Fibroblast of lung (primary cell): ENCODE measurements around the gene CACNA1H. TPM values are rescaled to one million over a fixed set of nuclear protein-coding genes. Genes with fewer than 3 reads are reported as not detected.

Source experiments
- DNase-seq, 2 donors: peaks; one replicate each; pipeline versions ENCODE4 v3.0.0 to v3.0.0-alpha.2; 2010; ENCODE audit warnings: low read depth in 2 of 2
- H2AFZ ChIP-seq: 2 replicates; pipeline ENCODE4 v1.5.1; 2012; ENCODE audit warnings: low read length, control low read depth, inconsistent platforms
- H3K27ac ChIP-seq: 2 replicates; pipeline ENCODE4 v1.5.1; 2011; ENCODE audit warnings: low read length, control low read depth; ENCODE audit not compliant: insufficient read depth
- H3K27me3 ChIP-seq: 2 replicates; pipeline ENCODE4 v1.5.1; 2011; ENCODE audit warnings: mild to moderate bottlenecking, low read length; ENCODE audit not compliant: control insufficient read depth, insufficient read depth
- H3K36me3 ChIP-seq: 2 replicates; pipeline ENCODE4 v1.5.1; 2011; ENCODE audit warnings: low read length; ENCODE audit not compliant: control insufficient read depth, insufficient read depth
- H3K4me1 ChIP-seq: 2 replicates; pipeline ENCODE4 v1.5.1; 2011; ENCODE audit warnings: low read length; ENCODE audit not compliant: control insufficient read depth, insufficient read depth; ENCODE audit errors: extremely low read depth
- H3K4me2 ChIP-seq: 2 replicates; pipeline ENCODE4 v1.5.1; 2011; ENCODE audit warnings: low read length, control low read depth; ENCODE audit not compliant: insufficient read depth; ENCODE audit errors: extremely low read depth
- H3K4me3 ChIP-seq, 4 experiments: fragments of 200-600 bp in 1 of 4; sonication (generic) in 1 of 4; replicated peaks in 1 of 4; 2 replicates each; pipeline ENCODE4 v1.5.1; 2011 to 2016; ENCODE audit warnings: low read length in 4 of 4, low read depth in 3 of 4, mild to moderate bottlenecking in 3 of 4, control low read depth in 2 of 4, inconsistent platforms in 1 of 4, mixed read lengths in 1 of 4; ENCODE audit not compliant: insufficient read depth in 1 of 4; ENCODE audit errors: control extremely low read depth in 1 of 4
- H3K79me2 ChIP-seq: 2 replicates; pipeline ENCODE4 v1.5.1; 2012; ENCODE audit warnings: mild to moderate bottlenecking, low read length, inconsistent platforms; ENCODE audit not compliant: control insufficient read depth, insufficient read depth
- H3K9ac ChIP-seq: 2 replicates; pipeline ENCODE4 v1.5.1; 2011; ENCODE audit warnings: mild to moderate bottlenecking, low read length, control low read depth; ENCODE audit not compliant: insufficient read depth
- H3K9me3 ChIP-seq: 2 replicates; pipeline ENCODE4 v1.5.1; 2012; ENCODE audit warnings: low read depth, low read length; ENCODE audit not compliant: control insufficient read depth, insufficient read depth
- H4K20me1 ChIP-seq: 2 replicates; pipeline ENCODE4 v1.5.1; 2011; ENCODE audit warnings: low read length; ENCODE audit not compliant: control insufficient read depth, insufficient read depth; ENCODE audit errors: extremely low read depth
- CTCF ChIP-seq, 2 donors: IDR thresholded peaks in 1 of 2; conservative IDR thresholded peaks in 1 of 2; 1 replicate in 1 of 2; 2 replicates in 1 of 2; pipeline ENCODE4 v1.5.1; 2011 to 2012; ENCODE audit warnings: low read length in 2 of 2, control low read depth in 1 of 2, inconsistent platforms in 1 of 2, low read depth in 1 of 2, mild to moderate bottlenecking in 1 of 2
- EZH2 ChIP-seq: IDR thresholded peaks from 2 replicates; pipeline ENCODE4 v1.5.1; 2012; ENCODE audit warnings: low read length, control low read depth, mild to moderate bottlenecking; ENCODE audit errors: missing control alignments
- polyA plus RNA-seq, 2 donors: library from polyadenylated mRNA; depleted of rRNA in 1 of 2; stranded (reverse) in 1 of 2; unstranded in 1 of 2; fragments of >200 nt; gene quantifications; 2 replicates each; pipeline ENCODE4 v1.2.1, GENCODE V29; 2011 to 2012; ENCODE audit warnings: missing spikeins in 1 of 2
- total RNA-seq: library from RNA; depleted of rRNA; stranded (reverse); fragments of >200 nt; gene quantifications from 2 replicates; pipeline ENCODE4 v1.2.1, GENCODE V29; 2014

The CACNA1H gene
- total and polyA plus RNA-seq, 2 donors (not counting 1 experiment from before 2014, with no cell fraction given) = 1.2 to 10.5 TPM

- H3K9ac ChIP-seq = no peak overlapping the region
- no peaks in the 10 kb centered on the region for H3K27me3 ChIP-seq
- no peak overlapping the region for H3K4me2 ChIP-seq
- H3K79me2 ChIP-seq = no peaks in the 10 kb centered on the region
- TF ChIP-seq CTCF (conservative IDR thresholded peaks at IDR 0.05 in 1 of 2, IDR thresholded peaks at IDR 0.05 in 1 of 2; ENCODE audit: low read depth in 1 of 2, low read length in 2 of 2) = no peak
- TF ChIP-seq EZH2 = no peak
- no peaks in the 10 kb centered on the region for H3K4me1 ChIP-seq
- DNase-seq = no peak
- H3K36me3 ChIP-seq = no peaks in the 10 kb centered on the region
- no peak overlapping the region for H3K27ac ChIP-seq
- no peak overlapping the region for H3K4me3 ChIP-seq
- no peaks in the 10 kb centered on the region for H4K20me1 ChIP-seq
- no peak overlapping the region for H2AFZ ChIP-seq
- no peaks in the 10 kb centered on the region for H3K9me3 ChIP-seq
Measured at GRCh38 chr16:1172651-1173050, 19.7 kb downstream of the CACNA1H start.

- Histone ChIP-seq H3K4me2 (no peak overlapping the region), H3K4me3 (no peak overlapping the region), H3K79me2 (no peaks in the 10 kb centered on the region), H3K9ac (no peak overlapping the region), H2AFZ (no peak overlapping the region), H3K27ac (no peak overlapping the region), H3K4me1 (no peaks in the 10 kb centered on the region), H3K9me3 (no peaks in the 10 kb centered on the region), H3K27me3 (no peaks in the 10 kb centered on the region), H4K20me1 (no peaks in the 10 kb centered on the region), H3K36me3 (no peaks in the 10 kb centered on the region)
- no peak for TF ChIP-seq EZH2
- no peak for DNase-seq
Measured at GRCh38 chr16:1173788-1174451, 21.0 kb downstream of the CACNA1H start.

- no peaks in the 10 kb centered on the region for H3K27me3 ChIP-seq
- TF ChIP-seq CTCF (conservative IDR thresholded peaks at IDR 0.05 in 1 of 2, IDR thresholded peaks at IDR 0.05 in 1 of 2; ENCODE audit: low read depth in 1 of 2, low read length in 2 of 2) = no peak
- TF ChIP-seq EZH2 = no peak
- H3K9ac ChIP-seq = no peak overlapping the region
- no peaks in the 10 kb centered on the region for H3K9me3 ChIP-seq
- no peaks in the 10 kb centered on the region for H3K79me2 ChIP-seq
- no peak overlapping the region for H3K27ac ChIP-seq
- no peaks in the 10 kb centered on the region for H4K20me1 ChIP-seq
- H3K4me1 ChIP-seq = no peaks in the 10 kb centered on the region
- no peaks in the 10 kb centered on the region for H3K36me3 ChIP-seq
- no peak overlapping the region for H2AFZ ChIP-seq
- no peak overlapping the region for H3K4me2 ChIP-seq
- peak; percentile 15 to 65 for DNase-seq
- H3K4me3 ChIP-seq = no peak overlapping the region
Measured at GRCh38 chr16:1174477-1175357, 21.8 kb downstream of the CACNA1H start.
